HG03558 (cell line): ENCODE data around the gene SEMA6A.

ENCODE experiments used
- ATAC-seq: cut with Tn5 transposase; IDR thresholded peaks from one replicate; pipeline ENCODE4 v1.9.1; 2021; ENCODE audit warnings: moderate number of reproducible peaks; ENCODE audit not compliant: unreplicated experiment; ENCODE audit errors: extremely low read depth

Gene SEMA6A

DNA sequence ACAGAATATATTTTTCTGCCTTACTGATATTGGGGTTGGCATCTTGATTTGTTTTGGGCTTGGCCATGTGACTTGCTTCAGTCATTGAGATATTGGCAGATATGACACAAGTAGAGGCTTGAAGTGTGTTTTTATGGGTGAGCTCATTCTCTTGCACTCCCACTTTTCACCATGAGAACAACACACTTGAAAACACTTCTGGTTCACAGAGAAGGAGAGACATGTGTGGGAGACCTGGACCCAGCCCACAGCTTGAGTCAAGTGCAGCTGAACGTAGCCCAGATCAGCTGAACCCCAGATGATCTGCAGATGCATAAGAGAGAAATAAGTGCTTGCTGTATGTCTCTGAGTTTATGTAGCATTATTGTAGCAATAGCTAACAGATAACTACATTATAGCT lies 155.4 kb downstream of the SEMA6A start:
- ATAC-seq, result no peak

DNA sequence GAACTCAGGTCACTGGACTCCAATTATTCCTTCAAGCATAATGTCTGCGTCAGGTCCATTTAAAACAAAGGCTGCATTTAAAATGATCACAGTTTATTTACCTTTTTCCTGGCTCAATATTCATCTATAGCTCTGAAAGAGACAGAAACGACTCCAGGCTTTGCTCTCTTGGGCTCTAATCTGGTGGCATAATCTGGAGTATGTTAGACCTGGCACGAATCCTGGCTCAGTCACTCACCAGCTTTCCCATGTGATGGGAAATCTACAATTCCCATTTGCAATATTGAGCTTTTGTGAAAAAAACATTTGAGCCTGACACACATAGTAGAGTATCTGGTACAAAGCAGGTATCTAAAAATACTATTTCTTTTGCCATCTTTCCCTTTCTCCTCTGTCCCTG lies 155.8 kb downstream of the SEMA6A start:
- no peak for ATAC-seq

DNA sequence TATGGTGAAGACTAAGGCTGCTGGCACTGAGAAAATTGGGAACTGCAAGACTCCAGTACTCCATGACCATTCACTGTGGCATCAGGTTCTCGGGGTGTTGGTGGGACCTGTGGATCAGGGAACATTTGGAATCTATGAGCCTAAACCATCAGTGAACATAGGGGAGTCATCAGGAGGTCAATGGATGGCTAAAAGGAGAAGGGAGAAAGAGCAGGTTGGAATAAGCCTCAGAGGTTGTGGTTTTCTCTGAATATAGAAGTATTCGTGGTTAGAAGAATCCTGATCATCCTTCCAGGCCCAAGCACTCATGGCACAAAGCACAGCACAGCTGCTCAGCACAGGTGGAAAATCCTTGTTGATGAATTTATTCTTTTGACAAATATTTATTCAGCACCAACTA lies 156.6 kb downstream of the SEMA6A start:
- ATAC-seq, result no peak

DNA sequence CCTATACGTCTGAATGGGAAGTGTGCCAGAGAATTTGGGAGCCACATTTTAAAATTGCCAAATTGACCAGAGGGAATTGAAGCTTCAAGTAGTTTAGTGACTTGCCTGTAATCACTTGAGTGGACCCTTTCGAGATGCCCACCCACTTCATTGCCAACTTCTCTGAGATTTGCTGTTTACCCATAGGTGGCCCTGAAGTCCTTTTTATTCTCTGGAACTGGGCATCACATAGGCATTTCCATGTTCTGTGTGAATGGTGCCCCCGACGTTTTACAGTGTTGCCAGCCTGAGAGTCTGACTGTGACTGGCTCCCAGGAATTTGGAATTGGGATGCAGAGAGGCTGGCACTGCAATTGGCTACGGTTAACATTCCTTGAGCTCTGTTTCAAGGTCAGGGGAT lies 158.6 kb downstream of the SEMA6A start:
- no peak for ATAC-seq

DNA sequence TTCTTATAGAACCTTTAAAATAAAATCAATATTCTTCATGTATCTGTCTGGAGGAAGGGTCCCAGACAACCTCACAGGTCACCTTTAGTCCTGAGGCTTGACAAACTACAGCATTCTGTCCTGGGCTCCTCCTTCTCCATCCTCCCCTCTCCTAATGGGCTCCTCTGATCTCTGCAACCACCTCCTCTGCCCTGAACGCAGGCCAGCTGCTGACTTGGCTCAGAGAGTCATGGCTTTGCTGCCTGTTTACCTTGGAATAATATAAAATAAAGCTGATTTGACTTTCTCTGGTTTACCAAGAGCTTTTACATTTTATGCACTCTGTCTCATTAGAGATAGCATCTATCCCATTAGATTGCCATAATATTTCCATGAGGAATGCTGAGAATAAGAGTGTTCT lies 159.4 kb downstream of the SEMA6A start:
- no peak for ATAC-seq

DNA sequence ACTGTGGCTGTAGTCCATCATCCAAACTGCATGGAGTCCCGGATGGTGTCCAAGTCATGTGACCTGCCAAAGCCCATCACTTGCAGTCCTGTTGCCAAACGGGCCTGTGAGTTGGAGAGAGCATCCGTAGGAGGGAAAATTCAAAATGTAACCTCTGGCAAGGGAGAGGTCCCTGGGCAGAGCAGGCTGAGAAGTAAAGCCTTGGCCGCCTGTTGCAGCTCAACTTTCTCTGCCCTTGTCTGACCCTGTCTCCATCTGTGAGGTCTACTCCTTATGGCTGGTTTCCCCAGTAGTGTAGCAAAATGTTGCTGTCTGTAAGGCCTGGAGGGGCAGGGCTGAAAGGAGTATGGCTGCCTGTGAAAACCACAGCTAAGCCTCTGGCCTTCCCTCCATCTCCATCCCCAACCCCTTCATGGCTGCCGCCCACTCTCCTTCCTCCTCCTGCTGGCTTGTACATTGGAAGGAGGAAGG lies 163.5 kb downstream of the SEMA6A start:
- no peak for ATAC-seq

DNA sequence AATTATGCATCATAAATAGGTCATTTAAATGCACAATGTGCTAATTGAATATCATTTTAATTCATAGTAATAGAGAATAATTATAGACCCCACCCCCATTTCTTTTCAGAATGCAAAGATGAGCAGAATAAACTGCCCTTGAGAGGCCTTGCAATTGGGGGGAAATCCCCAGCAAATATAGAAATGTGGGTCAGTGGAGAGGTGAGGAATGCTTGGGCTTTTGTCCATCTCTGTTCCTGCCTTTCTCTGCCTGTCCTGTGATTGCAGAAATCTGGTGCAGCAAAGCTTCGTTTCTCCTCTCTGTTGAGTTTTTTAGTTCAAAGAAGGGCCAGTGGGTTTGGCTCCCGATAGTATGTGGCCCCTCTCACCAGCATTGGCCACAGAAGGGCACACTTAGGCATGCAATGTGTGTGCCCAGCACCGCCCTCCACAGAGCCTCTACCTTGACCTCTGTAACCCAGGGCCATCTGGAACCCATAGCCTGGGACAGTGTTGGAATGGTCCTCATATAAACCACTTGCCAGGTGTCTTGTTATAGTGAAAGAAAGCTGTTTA lies 164.2 kb downstream of the SEMA6A start:
- no peak for ATAC-seq

DNA sequence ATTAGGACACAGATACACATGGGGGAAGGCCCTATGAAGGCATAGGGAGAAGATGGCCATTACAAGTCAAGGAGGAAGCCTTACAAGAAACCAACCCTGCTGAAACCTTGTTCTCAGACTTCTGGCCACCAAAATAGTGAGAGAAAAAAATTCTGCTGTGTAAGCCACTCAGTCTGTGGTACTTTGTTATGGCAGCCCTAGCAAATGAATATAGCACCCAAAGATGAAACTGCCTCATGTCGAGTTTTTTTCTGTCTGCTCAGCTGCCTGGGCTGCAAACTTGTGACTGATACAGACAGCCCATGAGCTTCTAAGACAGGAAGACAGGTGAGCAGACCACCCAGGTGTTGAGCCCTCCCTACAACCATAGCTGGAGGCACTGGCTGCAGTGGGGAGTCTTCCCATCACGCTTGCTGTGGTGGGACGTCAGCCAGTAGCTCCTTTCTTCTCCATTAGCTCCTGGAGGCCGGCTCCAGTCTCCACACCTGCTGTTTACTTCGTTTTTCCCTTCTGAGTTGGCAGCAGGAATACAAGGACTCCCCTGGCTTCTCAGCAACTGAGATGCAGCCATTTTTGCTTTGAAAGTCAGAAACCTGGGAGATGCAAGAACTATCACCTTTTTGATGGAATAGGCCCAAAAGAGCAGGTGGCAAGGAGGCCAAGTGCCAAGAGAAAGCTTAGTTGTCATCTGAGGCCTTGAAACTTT lies 164.9 kb downstream of the SEMA6A start:
- no peak for ATAC-seq

DNA sequence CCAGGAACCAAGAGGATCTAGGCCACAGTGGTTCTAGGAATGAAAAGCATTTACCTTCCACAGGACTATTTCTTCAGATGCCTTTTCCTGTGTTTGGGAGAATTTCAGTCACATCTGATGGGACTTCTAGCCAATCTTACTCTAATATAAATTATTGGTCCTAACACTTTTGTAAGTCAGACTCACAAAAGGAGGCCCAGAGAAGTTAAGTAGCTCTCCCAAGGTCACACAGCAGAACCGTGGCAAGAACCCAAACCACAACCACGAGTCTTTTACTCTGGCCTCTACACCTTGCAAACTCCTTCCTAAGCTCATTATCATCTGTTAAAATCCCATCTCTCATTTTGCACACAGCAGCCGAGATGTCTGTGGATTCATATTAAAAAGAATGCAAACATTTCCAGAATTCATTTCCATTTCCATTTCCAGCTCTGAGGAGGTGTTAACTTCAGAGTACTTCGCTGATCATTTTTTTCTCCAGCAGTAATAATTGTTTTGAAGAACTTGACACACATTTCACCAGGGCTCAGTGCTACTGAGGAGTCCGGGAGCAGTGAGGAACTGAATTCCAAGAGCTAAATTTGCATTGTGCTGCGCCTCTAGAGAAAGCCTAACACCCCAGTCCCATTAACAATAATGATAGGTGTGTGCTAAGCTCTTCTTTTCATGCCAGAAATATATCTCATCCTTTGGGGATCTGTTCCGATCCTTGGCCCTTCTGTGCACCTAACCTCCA lies 168.1 kb downstream of the SEMA6A start:
- no peak for ATAC-seq

DNA sequence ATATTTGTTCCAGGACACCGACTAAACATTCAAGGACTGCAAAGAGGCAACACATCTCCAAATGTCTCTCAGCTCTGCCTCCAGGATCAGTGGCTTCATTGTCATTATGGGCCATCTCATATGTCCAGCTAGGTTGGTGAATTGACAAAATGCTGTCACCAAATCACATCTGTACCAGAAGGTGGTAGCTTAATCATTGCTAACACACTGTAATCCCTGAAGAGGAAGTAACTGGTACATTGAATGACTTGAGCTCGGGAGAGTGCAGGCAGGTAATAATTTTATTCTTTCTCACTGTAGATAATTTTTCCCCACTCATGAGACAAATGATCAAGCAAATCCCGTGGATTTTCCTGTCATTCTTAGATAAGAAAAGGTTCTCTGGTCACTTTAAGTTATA lies 169.8 kb downstream of the SEMA6A start:
- ATAC-seq, result no peak

DNA sequence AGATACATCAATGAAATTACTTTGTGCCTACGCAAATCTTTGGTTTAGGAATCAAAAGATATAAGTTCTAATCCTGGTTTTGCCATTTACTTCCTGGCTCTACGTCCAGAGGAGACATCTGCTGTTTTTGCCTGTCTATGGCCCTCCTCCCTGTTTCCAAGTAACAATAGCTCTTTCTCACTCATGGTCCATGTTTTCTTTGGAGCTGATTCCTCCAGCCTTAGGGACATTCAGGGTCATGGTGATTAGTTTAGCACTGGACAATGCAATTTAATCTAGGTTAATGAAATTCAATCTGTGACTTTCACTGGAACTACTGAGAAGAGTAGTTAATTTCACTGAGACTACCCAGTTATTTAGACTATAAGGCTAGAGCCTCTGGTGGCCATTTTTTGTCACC lies 170.6 kb downstream of the SEMA6A start:
- ATAC-seq, result no peak

DNA sequence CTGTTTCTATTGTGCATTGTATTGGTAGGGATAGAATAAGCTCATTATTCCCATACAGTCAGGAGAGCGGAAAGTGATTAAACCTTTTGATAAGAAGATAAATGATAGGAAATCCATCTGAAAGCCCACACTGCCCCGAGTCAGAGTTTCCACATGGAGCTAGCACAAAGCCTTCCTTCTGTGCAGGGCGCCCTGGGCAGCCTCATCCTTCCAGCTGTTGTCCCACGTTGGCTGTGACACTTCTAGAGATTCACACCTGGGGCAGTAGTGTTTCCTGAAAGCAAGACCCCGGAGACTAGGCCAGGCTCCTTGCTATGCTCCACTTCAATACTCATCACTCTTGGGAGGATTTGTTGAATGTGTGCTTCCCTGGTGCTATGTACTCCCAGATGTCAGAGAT lies 172.4 kb downstream of the SEMA6A start:
- ATAC-seq, result no peak

DNA sequence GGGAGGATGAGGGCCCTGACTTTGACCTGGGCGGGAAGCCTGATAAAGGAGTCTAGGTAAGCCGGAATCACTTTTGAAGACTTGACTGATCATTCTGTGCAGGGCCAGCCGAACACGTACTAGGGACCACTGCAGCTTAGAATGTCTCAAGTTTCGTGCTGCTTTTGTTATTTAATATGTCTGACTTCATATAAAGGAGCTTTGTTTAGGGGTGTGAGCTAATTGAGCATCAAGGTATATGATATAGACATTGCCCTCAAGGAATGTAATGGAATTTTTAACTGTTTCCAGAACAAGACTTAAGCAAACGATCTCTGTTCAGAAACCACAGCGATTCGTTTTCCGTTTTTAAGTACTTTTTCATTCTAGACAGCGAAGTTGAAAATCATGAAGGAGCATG lies 173.0 kb downstream of the SEMA6A start:
- ATAC-seq, result no peak

DNA sequence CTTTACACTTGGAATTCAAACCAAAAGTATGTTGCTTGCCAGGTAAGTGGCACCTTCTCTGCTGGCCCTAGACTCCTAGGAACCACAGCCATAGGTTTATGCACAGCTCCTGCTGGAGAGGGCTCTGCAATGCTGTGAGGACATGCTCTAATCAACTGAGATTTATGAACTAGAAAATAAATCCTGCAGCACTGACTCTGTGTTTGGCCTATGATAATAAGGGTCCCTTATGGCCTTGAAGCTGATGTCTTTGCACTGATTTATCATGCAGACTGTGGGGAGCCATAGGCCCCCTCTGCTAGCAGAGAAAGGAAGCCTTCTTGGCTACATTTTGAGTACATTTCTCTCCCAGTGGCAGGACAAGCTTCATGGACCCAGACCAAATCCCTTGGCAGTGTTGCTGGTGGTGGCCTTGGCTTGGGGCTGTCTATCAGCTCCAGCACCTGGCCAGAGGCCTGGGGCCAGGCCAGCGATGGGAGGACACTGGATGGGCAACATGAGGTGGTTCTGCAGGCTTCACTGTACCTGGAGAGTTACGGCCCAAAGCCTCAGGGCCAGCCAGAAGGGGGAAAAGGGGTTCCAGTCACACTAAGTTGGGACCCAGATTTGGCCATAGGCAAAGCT lies 178.0 kb downstream of the SEMA6A start:
- no peak for ATAC-seq

DNA sequence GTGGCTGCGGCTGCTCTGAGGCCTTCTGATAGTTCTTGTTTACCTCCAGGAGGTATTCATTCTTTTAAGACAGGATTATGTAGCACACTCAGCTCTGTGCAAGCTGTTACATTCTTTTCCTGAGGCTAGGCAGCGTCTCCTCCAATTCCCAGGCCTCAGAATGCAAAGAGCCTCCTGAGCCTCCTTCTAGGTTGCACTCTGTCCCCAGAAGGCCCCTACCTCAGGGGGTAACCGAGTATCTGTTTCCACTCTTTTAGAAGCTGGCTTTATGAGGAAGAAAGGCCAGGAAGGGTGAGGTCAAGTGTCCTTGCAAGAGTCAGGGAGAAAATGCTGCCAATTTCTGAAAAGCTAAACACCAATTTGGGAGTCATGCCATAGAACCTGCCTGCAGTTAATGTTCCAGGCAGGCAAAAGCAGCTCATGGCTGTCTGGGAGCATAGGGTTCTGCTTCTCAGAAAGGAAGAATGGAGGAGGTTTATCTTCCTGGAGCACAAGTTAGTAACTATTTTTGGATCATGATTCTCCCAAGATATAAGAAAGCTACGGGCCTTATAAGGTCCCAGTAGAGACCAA lies 178.9 kb downstream of the SEMA6A start:
- ATAC-seq, result no peak

DNA sequence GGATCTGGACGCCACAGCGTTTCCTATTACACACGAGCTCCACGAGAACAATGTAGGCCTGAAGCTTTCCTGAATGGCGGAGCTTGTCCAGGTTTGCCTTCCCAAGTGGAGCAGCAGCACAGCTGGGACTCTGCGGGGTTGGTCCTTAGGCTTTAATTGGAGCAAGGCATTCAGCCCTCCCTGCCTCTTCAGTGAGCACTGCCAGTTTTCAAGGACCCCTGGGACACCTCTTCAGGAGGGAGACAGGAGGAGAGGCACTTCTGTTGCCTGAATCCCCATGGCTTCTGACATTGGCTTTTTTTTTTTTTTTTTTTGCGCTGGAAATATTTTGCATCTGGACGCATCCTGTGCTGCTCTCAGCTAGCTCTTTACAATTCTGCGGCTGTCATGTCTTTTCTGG lies 179.4 kb downstream of the SEMA6A start:
- ATAC-seq, result no peak

DNA sequence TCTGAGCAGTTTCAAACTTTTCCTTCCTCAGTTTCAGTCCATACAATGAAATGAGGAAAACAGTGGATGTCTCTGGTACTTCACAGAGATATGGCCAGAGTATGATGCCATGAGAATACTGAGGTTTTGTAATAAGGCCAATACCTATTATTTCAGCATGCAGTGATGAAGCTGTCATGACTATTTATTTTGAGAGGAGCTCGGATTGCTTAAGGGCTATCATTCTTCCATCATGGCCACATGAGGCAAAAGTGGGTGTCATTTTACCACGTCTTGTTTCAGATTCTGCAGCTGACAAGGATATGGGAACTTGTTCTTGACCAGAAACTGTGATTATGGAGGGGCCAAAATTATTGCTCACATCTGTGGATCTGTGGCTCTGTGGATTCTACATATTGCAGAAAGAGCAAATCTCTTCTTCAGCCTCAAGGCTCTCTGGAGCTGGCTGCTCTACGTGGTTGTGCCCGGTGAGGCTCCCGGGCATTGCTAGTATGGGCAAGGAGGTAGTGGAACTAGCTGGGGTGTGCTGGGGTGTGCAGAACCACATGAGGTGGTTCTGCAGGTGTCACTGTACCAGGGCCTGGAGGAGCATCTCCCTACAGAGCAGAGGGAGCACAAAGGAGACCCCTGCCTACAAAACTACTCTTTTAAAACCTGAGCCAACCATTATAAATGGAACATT lies 180.3 kb downstream of the SEMA6A start:
- no peak for ATAC-seq
